HEK293 (cell line): ENCODE data around the gene HDAC8.

Experiments
- CTCF ChIA-PET: fragments of 350-600 bp; formaldehyde crosslinking; extraction: SDS; loops from one replicate; lab custom pipeline; 2021; ENCODE audit warnings: antibody characterized with exemption; lab: Yijun Ruan, JAX
- POLR2A ChIA-PET: fragments of 300-600 bp; formaldehyde crosslinking; extraction: SDS; loops from one replicate; lab custom pipeline; 2020; ENCODE audit warnings: antibody characterized with exemption, inconsistent platforms; lab: Yijun Ruan, JAX
- H3K27ac ChIP-seq: fragments of 200-500 bp; sonication (Bioruptor generic); 2 replicates; pipeline ENCODE4 v1.5.1; 2014; ENCODE audit warnings: low read depth, low read length, control low read depth, inconsistent platforms; ENCODE audit errors: extremely low read depth
- H3K36me3 ChIP-seq, 2 experiments: fragments of 200-500 bp in 1 of 2; sonication (Bioruptor generic) in 1 of 2; 1 replicate in 1 of 2; 2 replicates in 1 of 2; pipeline ENCODE4 v1.5.1; 2014 to 2017; ENCODE audit warnings: inconsistent platforms in 2 of 2, low read length in 2 of 2; ENCODE audit not compliant: control insufficient read depth in 2 of 2, insufficient read depth in 1 of 2
- H3K4me1 ChIP-seq: fragments of 200-500 bp; sonication (Bioruptor generic); 2 replicates; pipeline ENCODE4 v1.5.1; 2014; ENCODE audit warnings: mild to moderate bottlenecking, low read length, inconsistent platforms; ENCODE audit not compliant: control insufficient read depth, insufficient read depth
- H3K4me3 ChIP-seq: 2 replicates; pipeline ENCODE4 v1.5.1; 2011; ENCODE audit warnings: low read depth, mild to moderate bottlenecking, control low read depth, low read length, moderate library complexity
- H3K9me3 ChIP-seq: fragments of 200-500 bp; sonication (Bioruptor generic); 2 replicates; pipeline ENCODE4 v1.5.1; 2014; ENCODE audit warnings: low read depth, low read length, inconsistent platforms; ENCODE audit not compliant: control insufficient read depth, insufficient read depth
- OSR2 ChIP-seq: fragments of 450-650 bp; formaldehyde crosslinking; IDR thresholded peaks from 2 replicates; pipeline ENCODE4 v1.5.1; 2016; ENCODE audit warnings: missing biosample characterization, missing genetic modification characterization
- TRIM28 ChIP-seq: IDR thresholded peaks from 2 replicates; pipeline ENCODE4 v1.6.1; 2011; ENCODE audit warnings: low read length, control low read depth, borderline replicate concordance
- ZBTB17 ChIP-seq: fragments of 450-650 bp; formaldehyde crosslinking; IDR thresholded peaks from 2 replicates; pipeline ENCODE4 v1.5.1; 2016; ENCODE audit warnings: missing biosample characterization, missing genetic modification characterization
- ZBTB21 ChIP-seq: fragments of 450-650 bp; formaldehyde crosslinking; IDR thresholded peaks from 2 replicates; pipeline ENCODE4 v1.5.1; 2017; ENCODE audit warnings: missing biosample characterization, missing genetic modification characterization
- ZBTB7A ChIP-seq: fragments of 450-650 bp; formaldehyde crosslinking; IDR thresholded peaks from 2 replicates; pipeline ENCODE4 v1.5.1; 2016; ENCODE audit warnings: low read depth, missing biosample characterization, missing genetic modification characterization
- ZIC2 ChIP-seq: fragments of 450-650 bp; formaldehyde crosslinking; IDR thresholded peaks from 2 replicates; pipeline ENCODE4 v1.5.1; 2016; ENCODE audit warnings: missing biosample characterization, missing genetic modification characterization
- ZNF155 ChIP-seq: fragments of 450-650 bp; formaldehyde crosslinking; IDR thresholded peaks from 2 replicates; pipeline ENCODE4 v1.5.1; 2016; ENCODE audit warnings: missing biosample characterization, missing genetic modification characterization
- ZNF19 ChIP-seq: fragments of 450-650 bp; formaldehyde crosslinking; IDR thresholded peaks from 2 replicates; pipeline ENCODE4; 2016; ENCODE audit warnings: missing biosample characterization, missing genetic modification characterization, low read depth
- ZNF211 ChIP-seq: fragments of 450-650 bp; formaldehyde crosslinking; IDR thresholded peaks from 2 replicates; pipeline ENCODE4 v1.5.1; 2016; ENCODE audit warnings: low read depth, missing biosample characterization, missing genetic modification characterization
- ZNF223 ChIP-seq: fragments of 450-650 bp; formaldehyde crosslinking; IDR thresholded peaks from 2 replicates; pipeline ENCODE4 v1.5.1; 2016; ENCODE audit warnings: missing biosample characterization, missing genetic modification characterization
- ZNF302 ChIP-seq: fragments of 450-650 bp; formaldehyde crosslinking; IDR thresholded peaks from 2 replicates; pipeline ENCODE4 v1.5.1; 2016; ENCODE audit warnings: missing biosample characterization, missing genetic modification characterization, low read depth
- ZNF37A ChIP-seq: fragments of 450-650 bp; IDR thresholded peaks from 2 replicates; pipeline ENCODE4 v1.5.1; 2018; ENCODE audit warnings: missing biosample characterization, missing genetic modification characterization
- ZNF473 ChIP-seq: fragments of 450-650 bp; formaldehyde crosslinking; IDR thresholded peaks from 2 replicates; pipeline ENCODE4 v1.5.1; 2017; ENCODE audit warnings: missing biosample characterization, missing genetic modification characterization
- ZNF571 ChIP-seq: fragments of 450-650 bp; formaldehyde crosslinking; IDR thresholded peaks from 2 replicates; pipeline ENCODE4 v1.5.0; 2017; ENCODE audit warnings: missing biosample characterization, missing genetic modification characterization
- ZNF596 ChIP-seq: fragments of 450-650 bp; IDR thresholded peaks from 2 replicates; pipeline ENCODE4 v1.5.0; 2018; ENCODE audit warnings: missing biosample characterization, mild to moderate bottlenecking, missing genetic modification characterization, moderate library complexity
- ZNF843 ChIP-seq: fragments of 450-650 bp; formaldehyde crosslinking; IDR thresholded peaks from 2 replicates; pipeline ENCODE4 v1.5.1; 2016; ENCODE audit warnings: missing biosample characterization, missing genetic modification characterization
- ZSCAN30 ChIP-seq: fragments of 450-650 bp; IDR thresholded peaks from 2 replicates; pipeline ENCODE4 v1.5.1; 2018; ENCODE audit warnings: missing biosample characterization, mild to moderate bottlenecking, missing genetic modification characterization, moderate library complexity
- TF ChIP-seq, protein P1 (sequence below): fragments of 450-650 bp; formaldehyde crosslinking; IDR thresholded peaks from 2 replicates; pipeline ENCODE4 v1.5.1; 2016; ENCODE audit warnings: missing biosample characterization, missing genetic modification characterization
- TF ChIP-seq, protein P2 (sequence below): fragments of 450-650 bp; formaldehyde crosslinking; IDR thresholded peaks from 2 replicates; pipeline ENCODE4 v1.5.1; 2016; ENCODE audit warnings: missing biosample characterization, missing genetic modification characterization
- TF ChIP-seq, protein P3 (sequence below): fragments of 450-650 bp; formaldehyde crosslinking; IDR thresholded peaks from 2 replicates; pipeline ENCODE4 v1.5.1; 2017; ENCODE audit warnings: missing biosample characterization, missing genetic modification characterization
- TF ChIP-seq, protein P4 (sequence below): fragments of 450-650 bp; formaldehyde crosslinking; IDR thresholded peaks from 2 replicates; pipeline ENCODE4 v1.5.1; 2016; ENCODE audit warnings: missing biosample characterization, missing genetic modification characterization
- TF ChIP-seq, protein P5 (sequence below): sonication (generic); formaldehyde crosslinking; IDR thresholded peaks from 2 replicates; pipeline ENCODE4 v1.8.1; 2022; ENCODE audit warnings: mild to moderate bottlenecking, moderate library complexity, missing genetic modification reagents

The HDAC8 gene

DNA sequence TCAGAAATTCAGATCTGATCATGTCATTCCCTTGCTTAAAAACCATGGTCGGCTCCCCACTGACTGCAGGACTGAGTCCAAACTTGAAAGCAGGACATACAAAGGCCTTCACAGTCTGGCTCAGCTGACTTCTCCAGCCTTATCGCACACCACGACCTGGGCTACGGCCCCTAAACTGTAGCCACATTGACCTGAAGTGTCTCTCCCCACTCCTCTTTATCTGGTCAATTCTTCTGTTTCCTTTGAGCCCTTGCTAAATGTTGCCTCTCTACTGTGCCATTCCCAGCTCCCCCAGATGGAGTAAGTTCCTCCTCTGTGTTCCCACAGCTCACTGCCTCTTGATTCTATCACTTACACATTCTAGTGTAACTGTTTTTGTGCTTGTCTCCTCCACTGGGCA is 206.5 kb downstream of the HDAC8 start (continued):
- TF ChIP-seq, protein P1, sequence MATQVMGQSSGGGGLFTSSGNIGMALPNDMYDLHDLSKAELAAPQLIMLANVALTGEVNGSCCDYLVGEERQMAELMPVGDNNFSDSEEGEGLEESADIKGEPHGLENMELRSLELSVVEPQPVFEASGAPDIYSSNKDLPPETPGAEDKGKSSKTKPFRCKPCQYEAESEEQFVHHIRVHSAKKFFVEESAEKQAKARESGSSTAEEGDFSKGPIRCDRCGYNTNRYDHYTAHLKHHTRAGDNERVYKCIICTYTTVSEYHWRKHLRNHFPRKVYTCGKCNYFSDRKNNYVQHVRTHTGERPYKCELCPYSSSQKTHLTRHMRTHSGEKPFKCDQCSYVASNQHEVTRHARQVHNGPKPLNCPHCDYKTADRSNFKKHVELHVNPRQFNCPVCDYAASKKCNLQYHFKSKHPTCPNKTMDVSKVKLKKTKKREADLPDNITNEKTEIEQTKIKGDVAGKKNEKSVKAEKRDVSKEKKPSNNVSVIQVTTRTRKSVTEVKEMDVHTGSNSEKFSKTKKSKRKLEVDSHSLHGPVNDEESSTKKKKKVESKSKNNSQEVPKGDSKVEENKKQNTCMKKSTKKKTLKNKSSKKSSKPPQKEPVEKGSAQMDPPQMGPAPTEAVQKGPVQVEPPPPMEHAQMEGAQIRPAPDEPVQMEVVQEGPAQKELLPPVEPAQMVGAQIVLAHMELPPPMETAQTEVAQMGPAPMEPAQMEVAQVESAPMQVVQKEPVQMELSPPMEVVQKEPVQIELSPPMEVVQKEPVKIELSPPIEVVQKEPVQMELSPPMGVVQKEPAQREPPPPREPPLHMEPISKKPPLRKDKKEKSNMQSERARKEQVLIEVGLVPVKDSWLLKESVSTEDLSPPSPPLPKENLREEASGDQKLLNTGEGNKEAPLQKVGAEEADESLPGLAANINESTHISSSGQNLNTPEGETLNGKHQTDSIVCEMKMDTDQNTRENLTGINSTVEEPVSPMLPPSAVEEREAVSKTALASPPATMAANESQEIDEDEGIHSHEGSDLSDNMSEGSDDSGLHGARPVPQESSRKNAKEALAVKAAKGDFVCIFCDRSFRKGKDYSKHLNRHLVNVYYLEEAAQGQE: no peak
- TF ChIP-seq, all 188 proteins: peak for 0

DNA sequence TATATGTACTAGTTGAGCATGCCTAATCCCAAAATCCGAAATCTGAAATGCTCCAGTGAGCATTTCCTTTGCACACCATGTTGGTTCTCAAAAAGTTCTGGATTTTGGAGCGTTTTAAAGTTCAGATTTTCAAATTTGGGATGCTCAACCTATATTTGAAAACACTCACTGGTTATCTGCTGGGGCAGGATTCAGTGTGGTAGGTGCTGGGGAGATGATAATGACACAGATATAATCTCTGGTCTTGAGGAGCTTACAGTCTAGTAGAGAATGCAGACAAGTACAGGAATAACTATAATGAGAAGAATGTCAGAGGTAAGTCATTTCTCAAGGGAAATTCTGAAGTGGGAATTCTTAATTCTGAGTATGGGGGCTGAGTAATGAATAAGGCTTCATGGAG is 207.5 kb downstream of the HDAC8 start:
- CTCF ChIA-PET: interaction anchor here (0.6 kb wide), 1 partner anchor 50 kb away, joined by 3 read pairs; no protein-coding TSS in a partner anchor
- TF ChIP-seq ZNF211 (tag by site-specific recombination) (no peak), ZNF571 (tag by site-specific recombination) (no peak), ZNF843 (tag by site-specific recombination) (no peak), ZNF37A (tag by site-specific recombination) (no peak), ZNF596 (tag by site-specific recombination) (no peak)

DNA sequence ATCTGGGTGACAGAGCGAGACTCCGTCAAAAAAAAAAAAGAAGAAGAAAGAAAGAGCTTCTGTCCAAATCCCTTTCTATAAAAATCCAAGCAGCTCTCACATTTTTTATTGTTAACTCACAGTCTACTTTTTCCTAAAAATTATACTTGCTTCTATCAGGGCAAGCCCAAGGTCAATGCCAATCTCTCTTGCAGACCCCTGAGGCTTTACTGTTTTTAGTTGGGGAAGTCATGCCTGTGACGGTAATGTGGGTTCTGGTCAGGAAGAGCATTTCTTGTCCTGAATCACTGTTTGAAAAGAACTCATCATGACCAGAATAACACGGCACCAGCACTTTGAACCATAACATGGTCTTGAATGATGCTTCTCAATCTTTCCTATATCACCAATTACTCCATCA is 212.3 kb downstream of the HDAC8 start:
- Histone ChIP-seq H3K4me3 (no peak overlapping the region), H3K36me3 (no peaks in the 10 kb centered on the region)
- TF ChIP-seq ZIC2 (tag by site-specific recombination): no peak
- TF ChIP-seq ZNF302 (tag by site-specific recombination): no peak
- TF ChIP-seq ZNF473 (tag by site-specific recombination): no peak
- no peak for TF ChIP-seq ZNF155 (tag by site-specific recombination)
- TF ChIP-seq, all 188 proteins: peak for 0
- POLR2A ChIA-PET: no interaction called here
- CTCF ChIA-PET: no interaction called here
- no peaks in the 10 kb centered on the region for H3K9me3 ChIP-seq
- no peak overlapping the region for H3K27ac ChIP-seq
- no peaks in the 10 kb centered on the region for H3K4me1 ChIP-seq

More for the DNA sequence above, 207.5 kb downstream of the HDAC8 start:
- H3K36me3 ChIP-seq: no peaks in the 10 kb centered on the region
- no peak overlapping the region for H3K4me3 ChIP-seq
- H3K9me3 ChIP-seq: no peaks in the 10 kb centered on the region
- H3K27ac ChIP-seq: no peak overlapping the region
- POLR2A ChIA-PET: no interaction called here
- no peaks in the 10 kb centered on the region for H3K4me1 ChIP-seq

DNA sequence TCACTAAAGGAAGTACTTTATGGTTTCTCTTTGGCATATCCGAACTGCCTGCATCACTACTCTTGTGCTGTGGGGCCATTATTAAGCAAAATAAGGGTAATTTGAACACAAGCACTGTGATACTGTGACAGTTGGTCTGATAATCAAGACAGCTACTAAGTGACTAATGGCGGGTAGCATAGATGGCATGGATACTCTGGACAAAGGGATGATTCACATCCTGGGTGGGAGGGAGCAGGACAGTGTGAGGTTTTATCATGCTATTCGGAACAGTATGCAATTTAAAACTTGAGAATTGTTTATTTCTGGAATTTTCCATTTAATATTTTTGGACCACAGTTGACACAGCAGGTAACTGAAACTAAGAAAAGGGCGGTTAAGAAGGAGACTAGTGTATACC is 214.3 kb downstream of the HDAC8 start:
- Histone ChIP-seq H3K4me3 (no peak overlapping the region), H3K9me3 (no peaks in the 10 kb centered on the region), H3K27ac (no peak overlapping the region), H3K4me1 (no peaks in the 10 kb centered on the region), H3K36me3 (no peaks in the 10 kb centered on the region)
- ChIA-PET CTCF (no interaction called here), POLR2A (no interaction called here)
- TF ChIP-seq, protein P2, sequence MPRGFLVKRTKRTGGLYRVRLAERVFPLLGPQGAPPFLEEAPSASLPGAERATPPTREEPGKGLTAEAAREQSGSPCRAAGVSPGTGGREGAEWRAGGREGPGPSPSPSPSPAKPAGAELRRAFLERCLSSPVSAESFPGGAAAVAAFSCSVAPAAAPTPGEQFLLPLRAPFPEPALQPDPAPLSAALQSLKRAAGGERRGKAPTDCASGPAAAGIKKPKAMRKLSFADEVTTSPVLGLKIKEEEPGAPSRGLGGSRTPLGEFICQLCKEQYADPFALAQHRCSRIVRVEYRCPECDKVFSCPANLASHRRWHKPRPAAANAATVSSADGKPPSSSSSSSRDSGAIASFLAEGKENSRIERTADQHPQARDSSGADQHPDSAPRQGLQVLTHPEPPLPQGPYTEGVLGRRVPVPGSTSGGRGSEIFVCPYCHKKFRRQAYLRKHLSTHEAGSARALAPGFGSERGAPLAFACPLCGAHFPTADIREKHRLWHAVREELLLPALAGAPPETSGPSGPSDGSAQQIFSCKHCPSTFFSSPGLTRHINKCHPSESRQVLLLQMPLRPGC (tag by site-specific recombination): no peak
- TF ChIP-seq, protein P3, sequence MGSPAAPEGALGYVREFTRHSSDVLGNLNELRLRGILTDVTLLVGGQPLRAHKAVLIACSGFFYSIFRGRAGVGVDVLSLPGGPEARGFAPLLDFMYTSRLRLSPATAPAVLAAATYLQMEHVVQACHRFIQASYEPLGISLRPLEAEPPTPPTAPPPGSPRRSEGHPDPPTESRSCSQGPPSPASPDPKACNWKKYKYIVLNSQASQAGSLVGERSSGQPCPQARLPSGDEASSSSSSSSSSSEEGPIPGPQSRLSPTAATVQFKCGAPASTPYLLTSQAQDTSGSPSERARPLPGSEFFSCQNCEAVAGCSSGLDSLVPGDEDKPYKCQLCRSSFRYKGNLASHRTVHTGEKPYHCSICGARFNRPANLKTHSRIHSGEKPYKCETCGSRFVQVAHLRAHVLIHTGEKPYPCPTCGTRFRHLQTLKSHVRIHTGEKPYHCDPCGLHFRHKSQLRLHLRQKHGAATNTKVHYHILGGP: no peak
- TF ChIP-seq ZNF223 (tag by site-specific recombination): no peak
- TF ChIP-seq ZBTB17 (tag by site-specific recombination): no peak
- TF ChIP-seq ZNF19 (tag by site-specific recombination): no peak
- TF ChIP-seq, protein P4, sequence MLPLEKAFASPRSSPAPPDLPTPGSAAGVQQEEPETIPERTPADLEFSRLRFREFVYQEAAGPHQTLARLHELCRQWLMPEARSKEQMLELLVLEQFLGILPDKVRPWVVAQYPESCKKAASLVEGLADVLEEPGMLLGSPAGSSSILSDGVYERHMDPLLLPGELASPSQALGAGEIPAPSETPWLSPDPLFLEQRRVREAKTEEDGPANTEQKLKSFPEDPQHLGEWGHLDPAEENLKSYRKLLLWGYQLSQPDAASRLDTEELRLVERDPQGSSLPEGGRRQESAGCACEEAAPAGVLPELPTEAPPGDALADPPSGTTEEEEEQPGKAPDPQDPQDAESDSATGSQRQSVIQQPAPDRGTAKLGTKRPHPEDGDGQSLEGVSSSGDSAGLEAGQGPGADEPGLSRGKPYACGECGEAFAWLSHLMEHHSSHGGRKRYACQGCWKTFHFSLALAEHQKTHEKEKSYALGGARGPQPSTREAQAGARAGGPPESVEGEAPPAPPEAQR (tag by site-specific recombination): no peak
- TF ChIP-seq, protein P5, sequence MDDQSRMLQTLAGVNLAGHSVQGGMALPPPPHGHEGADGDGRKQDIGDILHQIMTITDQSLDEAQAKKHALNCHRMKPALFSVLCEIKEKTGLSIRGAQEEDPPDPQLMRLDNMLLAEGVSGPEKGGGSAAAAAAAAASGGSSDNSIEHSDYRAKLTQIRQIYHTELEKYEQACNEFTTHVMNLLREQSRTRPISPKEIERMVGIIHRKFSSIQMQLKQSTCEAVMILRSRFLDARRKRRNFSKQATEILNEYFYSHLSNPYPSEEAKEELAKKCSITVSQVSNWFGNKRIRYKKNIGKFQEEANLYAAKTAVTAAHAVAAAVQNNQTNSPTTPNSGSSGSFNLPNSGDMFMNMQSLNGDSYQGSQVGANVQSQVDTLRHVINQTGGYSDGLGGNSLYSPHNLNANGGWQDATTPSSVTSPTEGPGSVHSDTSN: no peak
- TF ChIP-seq ZNF473 (tag by site-specific recombination): no peak
- TF ChIP-seq ZBTB21 (tag by site-specific recombination): no peak
- TF ChIP-seq TRIM28: no peak
- no peak for TF ChIP-seq ZNF843 (tag by site-specific recombination)
- no peak for TF ChIP-seq ZBTB7A
- no peak for TF ChIP-seq ZSCAN30 (tag by site-specific recombination)
- no peak for TF ChIP-seq OSR2 (tag by site-specific recombination)
